Fibroblast of lung (primary cell): Measurements from ENCODE around the gene HSPH1.

Experiments
- EZH2 ChIP-seq: IDR thresholded peaks from 2 replicates; pipeline ENCODE4 v1.5.1; 2012; ENCODE audit warnings: low read length, control low read depth, mild to moderate bottlenecking; ENCODE audit errors: missing control alignments
- TF ChIP-seq, protein P1 (sequence below), 2 donors: IDR thresholded peaks in 1 of 2; conservative IDR thresholded peaks in 1 of 2; 1 replicate in 1 of 2; 2 replicates in 1 of 2; pipeline ENCODE4 v1.5.1; 2011 to 2012; ENCODE audit warnings: low read length in 2 of 2, control low read depth in 1 of 2, inconsistent platforms in 1 of 2, low read depth in 1 of 2, mild to moderate bottlenecking in 1 of 2

DNA sequence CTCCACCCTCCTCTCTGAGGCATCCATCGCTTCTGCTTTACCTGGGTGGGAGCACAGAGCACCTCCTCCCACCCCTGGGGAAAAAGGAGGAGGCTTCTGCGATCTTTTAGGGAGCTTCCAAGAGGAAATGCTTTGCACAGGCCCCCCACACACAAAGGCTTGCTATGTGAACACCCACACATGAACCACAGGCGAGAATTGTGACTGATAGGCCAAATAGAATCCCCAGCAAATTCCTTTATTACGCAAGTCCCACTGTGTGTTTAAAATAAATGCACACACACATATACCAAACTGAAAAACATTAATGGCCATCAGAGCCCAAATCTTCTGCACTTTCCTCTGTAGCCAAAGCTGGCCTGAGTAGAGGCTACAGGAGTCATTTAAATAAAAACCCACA is 50.6 kb downstream of the HSPH1 start:
- TF ChIP-seq, protein P1, sequence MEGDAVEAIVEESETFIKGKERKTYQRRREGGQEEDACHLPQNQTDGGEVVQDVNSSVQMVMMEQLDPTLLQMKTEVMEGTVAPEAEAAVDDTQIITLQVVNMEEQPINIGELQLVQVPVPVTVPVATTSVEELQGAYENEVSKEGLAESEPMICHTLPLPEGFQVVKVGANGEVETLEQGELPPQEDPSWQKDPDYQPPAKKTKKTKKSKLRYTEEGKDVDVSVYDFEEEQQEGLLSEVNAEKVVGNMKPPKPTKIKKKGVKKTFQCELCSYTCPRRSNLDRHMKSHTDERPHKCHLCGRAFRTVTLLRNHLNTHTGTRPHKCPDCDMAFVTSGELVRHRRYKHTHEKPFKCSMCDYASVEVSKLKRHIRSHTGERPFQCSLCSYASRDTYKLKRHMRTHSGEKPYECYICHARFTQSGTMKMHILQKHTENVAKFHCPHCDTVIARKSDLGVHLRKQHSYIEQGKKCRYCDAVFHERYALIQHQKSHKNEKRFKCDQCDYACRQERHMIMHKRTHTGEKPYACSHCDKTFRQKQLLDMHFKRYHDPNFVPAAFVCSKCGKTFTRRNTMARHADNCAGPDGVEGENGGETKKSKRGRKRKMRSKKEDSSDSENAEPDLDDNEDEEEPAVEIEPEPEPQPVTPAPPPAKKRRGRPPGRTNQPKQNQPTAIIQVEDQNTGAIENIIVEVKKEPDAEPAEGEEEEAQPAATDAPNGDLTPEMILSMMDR (conservative IDR thresholded peaks at IDR 0.05 in 1 of 2, IDR thresholded peaks at IDR 0.05 in 1 of 2; ENCODE audit: low read depth in 1 of 2, low read length in 2 of 2): no peak
- no peak for TF ChIP-seq EZH2
